GM18511 (cell line): ENCODE results near the gene CAPS2.

Experiments used
- ATAC-seq: cut with Tn5 transposase; IDR thresholded peaks from one replicate; pipeline ENCODE4 v1.9.1; 2021; ENCODE audit warnings: mild to moderate bottlenecking, moderate library complexity; ENCODE audit not compliant: unreplicated experiment

Gene CAPS2

GRCh38 chr12:75305412-75306332 is 24.5 kb downstream of the CAPS2 start:
- no peak for ATAC-seq

- ATAC-seq, result no peak
Measured at GRCh38 chr12:75302781-75303180, 27.3 kb downstream of the CAPS2 start.

- ATAC-seq, result no peak
Measured at GRCh38 chr12:75302225-75302624, 27.9 kb downstream of the CAPS2 start.

- no peak for ATAC-seq
Measured at GRCh38 chr12:75294797-75295196, 35.3 kb downstream of the CAPS2 start.

GRCh38 chr12:75294336-75294735 is 35.8 kb downstream of the CAPS2 start:
- ATAC-seq, result no peak

- no peak for ATAC-seq
Measured at GRCh38 chr12:75291014-75291413, 39.1 kb downstream of the CAPS2 start.

GRCh38 chr12:75289753-75290152 is 40.4 kb downstream of the CAPS2 start:
- ATAC-seq, result no peak

- no peak for ATAC-seq
Measured at GRCh38 chr12:75288860-75289259, 41.3 kb downstream of the CAPS2 start.

- no peak for ATAC-seq
Measured at GRCh38 chr12:75275702-75276101, 54.4 kb downstream of the CAPS2 start.

GRCh38 chr12:75271576-75271975 is 58.5 kb downstream of the CAPS2 start:
- ATAC-seq, result no peak

- no peak for ATAC-seq
Measured at GRCh38 chr12:75270157-75270556, 60.0 kb downstream of the CAPS2 start.

GRCh38 chr12:75269209-75269608 is 60.9 kb downstream of the CAPS2 start:
- ATAC-seq, result no peak

- no peak for ATAC-seq
Measured at GRCh38 chr12:75260316-75260715, 69.8 kb downstream of the CAPS2 start.

- no peak for ATAC-seq
Measured at GRCh38 chr12:75259143-75259542, 71.0 kb downstream of the CAPS2 start.

- ATAC-seq, result no peak
Measured at GRCh38 chr12:75257510-75257909, 72.6 kb downstream of the CAPS2 start.

GRCh38 chr12:75245108-75245507 is 85.0 kb downstream of the CAPS2 start:
- no peak for ATAC-seq

- ATAC-seq, result peak; percentile 95
Measured at GRCh38 chr12:75239987-75240386, 90.1 kb downstream of the CAPS2 start.

- ATAC-seq, result no peak
Measured at GRCh38 chr12:75236206-75236605, 93.9 kb downstream of the CAPS2 start.

GRCh38 chr12:75227132-75227531 is 103.0 kb downstream of the CAPS2 start:
- ATAC-seq, result no peak
